DMS 273 (cell line): ENCODE data around the gene SHF.
"Not testable (repeated sequence)": the region's sequence is repeated elsewhere in the genome, so short reads cannot be mapped to it uniquely, and the experiment has no call there.

Source experiments
- DNase-seq: peaks from one replicate; lab custom pipeline; 2025; ENCODE audit not compliant: unreplicated experiment; lab: John Stamatoyannopoulos, UW

Gene SHF

DNA sequence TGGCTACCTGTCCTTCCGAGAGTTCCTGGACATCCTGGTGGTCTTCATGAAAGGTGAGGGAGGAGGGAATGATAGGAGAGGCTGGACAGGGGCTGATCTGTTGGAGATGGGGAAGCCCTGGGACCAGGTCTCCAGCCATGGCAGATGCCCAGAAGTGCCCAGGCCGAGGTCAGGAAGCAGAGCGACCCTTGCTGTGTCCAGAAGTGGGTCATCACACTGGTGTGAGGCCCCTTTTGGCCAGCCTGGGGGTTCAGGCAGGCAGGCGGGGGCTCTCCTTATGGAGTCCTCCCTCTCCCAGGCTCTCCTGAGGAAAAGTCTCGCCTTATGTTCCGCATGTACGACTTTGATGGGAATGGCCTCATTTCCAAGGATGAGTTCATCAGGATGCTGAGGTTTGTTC, 40.2 kb downstream of the SHF start:
- no peak for DNase-seq

DNA sequence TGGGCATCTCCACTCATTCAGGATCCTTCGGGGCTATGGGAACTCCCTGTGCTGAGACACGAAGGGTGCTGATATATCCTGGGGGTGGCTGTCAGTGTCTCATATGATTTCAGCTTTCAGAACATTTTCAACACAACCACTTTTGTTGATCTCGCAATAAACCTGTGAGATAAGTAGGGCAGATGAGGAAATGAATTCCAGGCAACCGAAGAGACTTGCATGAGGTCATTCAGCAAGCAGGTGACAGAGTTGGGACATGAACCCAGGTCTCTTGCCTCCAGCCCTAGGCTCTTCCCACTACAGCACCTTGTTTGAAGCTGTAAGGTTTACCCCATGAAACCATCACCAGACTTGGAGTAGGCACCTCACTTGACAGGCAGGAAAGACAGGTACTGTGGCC, 41.4 kb downstream of the SHF start:
- no peak for DNase-seq

- no peak for DNase-seq
These were observed 43.0 kb downstream of the SHF start for GRCh38 chr15:45144775-45145174.

DNA sequence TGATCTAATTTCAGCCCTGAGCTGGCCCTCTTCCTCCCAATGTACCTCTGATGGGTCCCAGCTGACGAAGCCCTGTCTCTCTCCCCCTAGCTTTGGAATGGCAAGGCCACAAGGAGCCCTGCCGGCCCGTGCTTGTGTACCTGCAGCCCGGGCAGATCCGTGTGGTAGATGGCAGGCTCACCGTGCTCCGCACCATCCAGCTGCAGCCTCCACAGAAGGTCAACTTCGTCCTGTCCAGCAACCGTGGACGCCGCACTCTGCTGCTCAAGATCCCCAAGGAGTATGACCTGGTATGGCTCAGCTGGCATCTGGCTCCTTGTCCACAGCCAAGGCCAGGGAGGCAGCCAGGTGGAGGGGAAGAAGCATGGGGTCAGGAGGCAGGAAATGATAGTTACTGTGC, 43.8 kb downstream of the SHF start:
- no peak for DNase-seq

GRCh38 chr15:45143056-45143455, 44.7 kb downstream of the SHF start:
- DNase-seq = no peak

- DNase-seq = no peak
These were observed 46.4 kb downstream of the SHF start for GRCh38 chr15:45141386-45141785.

DNA sequence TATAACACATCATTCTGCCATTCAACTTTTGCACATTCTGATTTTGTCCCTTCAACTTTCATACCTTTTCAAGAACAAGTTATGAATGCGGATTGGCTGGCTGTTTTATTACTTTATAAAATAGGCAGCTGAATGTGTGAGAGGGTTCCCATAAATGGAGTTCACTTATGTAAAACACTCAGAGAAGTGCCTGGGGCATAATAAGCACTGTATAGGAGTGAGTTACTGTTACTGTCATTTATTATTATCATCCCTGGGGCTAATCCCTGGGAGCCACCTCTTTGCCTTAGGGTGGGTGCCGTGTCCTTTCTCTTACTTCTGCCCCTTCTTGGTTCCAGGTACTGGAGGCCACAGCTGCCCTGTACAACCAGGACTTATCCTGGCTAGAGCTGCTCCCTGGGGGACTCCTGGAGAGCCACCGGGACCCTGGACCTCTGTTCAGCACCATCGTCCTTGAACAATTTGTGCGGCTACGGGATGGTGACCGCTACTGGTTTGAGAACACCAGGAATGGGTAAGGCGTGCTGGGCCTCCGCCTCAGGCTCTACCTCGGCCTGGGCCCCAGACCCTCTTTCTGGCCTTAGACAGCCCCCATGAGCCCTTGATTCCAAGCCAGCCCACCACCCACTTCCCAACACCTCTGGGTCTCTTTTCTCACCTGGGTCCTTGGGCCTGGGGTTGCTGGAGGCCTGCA, 47.1 kb downstream of the SHF start:
- no peak for DNase-seq

GRCh38 chr15:45139770-45140169, 48.0 kb downstream of the SHF start:
- DNase-seq = no peak

- no peak for DNase-seq
These were observed 48.7 kb downstream of the SHF start for GRCh38 chr15:45138814-45139765.

DNA sequence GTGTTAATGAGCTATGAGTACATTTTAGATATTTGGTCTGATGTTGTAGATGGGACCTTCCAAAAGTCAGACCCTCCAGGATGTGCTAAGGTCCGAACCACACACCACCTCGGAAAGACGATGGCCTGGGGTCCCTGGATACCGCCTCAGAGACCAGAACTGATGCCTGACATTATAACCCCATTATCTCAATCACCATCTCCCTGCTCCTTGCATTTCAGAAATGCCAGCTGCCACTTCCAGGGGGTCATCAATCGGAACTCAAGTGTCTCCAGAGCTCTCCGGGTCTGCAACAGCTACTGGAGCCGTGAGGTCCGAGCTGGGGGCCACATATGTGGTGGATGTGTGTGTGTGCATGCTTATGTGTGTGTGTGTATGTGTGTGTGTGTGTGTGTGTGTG, 50.1 kb downstream of the SHF start:
- no peak for DNase-seq

- DNase-seq = no peak
These were observed 51.4 kb downstream of the SHF start for GRCh38 chr15:45136378-45136764.

DNA sequence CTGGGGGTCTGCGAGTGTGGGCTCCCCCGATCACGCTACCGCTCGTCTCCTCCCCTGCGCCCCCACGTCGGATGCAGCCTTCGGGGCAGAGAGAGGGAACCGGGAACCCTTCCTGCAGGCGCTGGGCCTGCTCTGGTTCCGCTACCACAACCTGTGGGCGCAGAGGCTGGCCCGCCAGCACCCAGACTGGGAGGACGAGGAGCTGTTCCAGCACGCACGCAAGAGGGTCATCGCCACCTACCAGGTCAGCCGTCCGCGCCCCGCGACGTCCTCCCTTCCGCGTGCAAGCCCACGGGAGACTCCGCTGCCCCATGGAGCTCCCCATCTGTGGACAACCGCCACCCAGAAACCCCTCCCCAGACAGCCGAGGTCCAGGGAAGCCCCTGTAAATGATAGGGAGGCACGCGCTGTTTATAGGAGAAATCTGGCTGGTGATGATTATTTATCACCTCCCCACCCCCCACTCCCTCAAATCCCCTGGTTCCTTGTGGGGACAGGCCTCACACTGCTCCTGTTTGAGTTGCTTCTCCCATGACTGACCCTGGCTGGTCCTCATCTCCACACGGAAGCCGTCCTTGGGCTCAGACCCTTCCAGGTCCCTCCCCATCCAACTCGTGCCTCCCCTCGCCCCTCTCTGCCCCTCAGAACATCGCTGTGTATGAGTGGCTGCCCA, 51.9 kb downstream of the SHF start:
- DNase-seq = not testable (repeated sequence)

DNA sequence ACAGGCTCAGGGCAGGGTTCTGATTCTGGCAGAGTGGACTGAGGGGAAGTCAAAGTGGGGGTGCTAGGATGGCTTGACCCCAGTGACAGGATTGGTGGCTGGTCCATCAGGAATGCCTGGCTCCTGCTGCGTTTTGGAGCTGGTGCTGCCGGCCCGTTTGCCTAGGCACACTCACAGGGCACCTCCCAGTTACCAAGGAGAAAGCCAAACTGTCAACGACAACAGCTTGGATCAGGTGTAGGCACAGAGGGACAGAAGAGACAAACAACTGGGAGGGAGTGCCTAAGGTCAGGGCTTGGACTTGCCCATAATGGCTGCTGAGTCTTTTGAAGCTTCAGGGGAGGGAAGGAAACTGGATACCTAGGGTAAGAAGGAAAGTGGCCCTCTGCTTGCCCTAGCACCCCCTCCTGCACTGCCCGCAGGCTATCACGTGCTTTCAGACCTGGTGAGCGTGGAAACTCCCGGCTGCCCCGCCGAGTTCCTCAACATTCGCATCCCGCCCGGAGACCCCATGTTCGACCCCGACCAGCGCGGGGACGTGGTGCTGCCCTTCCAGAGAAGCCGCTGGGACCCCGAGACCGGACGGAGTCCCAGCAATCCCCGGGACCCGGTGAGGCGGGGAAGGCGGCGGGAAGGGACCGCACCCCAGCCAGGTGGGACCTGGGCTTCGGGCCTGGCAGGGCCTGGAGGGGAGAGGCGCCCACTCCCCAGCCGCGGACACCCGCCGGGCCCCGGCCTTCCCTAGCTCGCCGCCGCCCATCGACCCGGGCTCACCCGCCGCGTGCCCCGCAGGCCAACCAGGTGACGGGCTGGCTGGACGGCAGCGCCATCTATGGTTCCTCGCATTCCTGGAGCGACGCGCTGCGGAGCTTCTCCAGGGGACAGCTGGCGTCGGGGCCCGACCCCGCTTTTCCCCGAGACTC, 52.8 kb downstream of the SHF start:
- DNase-seq = peak; percentile 36

DNA sequence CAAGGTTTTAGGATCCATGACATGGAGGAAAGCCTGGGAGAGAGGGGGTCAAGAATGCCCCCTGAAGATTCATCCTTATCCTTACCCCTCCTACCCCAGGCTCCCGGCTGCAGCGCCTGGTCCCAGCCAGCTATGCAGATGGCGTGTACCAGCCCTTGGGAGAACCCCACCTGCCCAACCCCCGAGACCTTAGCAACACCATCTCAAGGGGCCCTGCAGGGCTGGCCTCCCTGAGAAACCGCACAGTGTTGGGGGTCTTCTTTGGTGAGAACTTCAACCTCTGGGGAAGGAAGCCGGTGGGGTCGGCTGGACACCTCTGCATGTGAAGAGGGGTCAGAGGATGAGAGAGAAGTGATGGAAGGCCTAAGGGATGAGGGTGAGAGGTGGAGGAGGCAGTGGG, 53.7 kb downstream of the SHF start:
- no peak for DNase-seq

DNA sequence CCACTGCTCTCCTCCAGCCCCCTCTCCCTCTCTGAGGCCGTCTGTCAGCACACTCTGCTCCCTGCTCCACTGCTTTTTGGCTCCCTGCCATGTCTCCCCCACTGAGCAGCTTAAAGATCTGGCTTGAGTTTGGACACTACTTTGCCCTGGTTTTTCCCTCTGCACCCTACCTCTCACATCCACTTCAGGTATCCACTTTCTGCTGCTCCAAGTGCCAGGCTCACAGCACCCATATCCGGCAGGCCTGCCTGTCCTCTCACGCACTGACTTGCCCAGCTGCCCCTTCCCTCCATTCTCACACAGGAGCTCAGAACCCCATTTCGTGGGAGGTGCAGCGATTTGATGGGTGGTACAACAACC, 54.2 kb downstream of the SHF start:
- DNase-seq = peak; percentile 54

DNA sequence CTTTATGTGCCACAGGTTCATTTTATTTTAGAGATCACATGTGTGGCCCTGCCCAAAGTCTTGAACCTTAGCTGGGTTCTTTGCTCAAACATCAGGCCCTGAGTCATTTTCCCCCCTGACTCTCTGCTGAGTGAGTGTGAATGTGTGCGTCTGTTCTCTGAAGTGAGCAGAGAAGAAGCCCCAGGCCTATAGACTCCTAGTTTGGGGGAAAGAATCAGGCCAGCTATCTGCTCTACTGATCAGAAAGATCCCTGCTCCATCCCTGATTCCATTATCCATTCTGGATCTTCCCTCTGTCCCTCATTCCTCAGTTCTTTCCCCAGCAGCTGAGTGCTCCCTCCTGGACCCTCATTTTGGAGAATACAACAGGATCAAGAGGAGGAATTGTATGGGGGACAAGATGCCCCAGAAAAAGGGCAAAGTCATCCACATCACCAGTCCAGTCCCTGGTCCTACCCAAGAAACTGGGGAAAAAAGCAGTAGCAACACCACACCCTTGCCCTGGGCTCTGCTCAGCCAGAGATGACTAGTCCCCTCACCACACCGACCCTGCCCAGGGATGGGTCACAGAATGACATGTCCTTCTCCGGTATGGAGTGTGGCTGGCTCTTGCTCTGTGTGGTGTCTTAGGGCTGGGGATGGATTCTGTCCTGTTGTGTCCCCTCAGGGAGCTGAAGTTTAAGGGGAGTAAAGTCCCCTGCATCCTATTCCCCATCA, 54.8 kb downstream of the SHF start:
- no peak for DNase-seq

GRCh38 chr15:45131510-45131909, 56.3 kb downstream of the SHF start:
- no peak for DNase-seq

GRCh38 chr15:45130291-45131000, 57.3 kb downstream of the SHF start:
- DNase-seq = no peak

DNA sequence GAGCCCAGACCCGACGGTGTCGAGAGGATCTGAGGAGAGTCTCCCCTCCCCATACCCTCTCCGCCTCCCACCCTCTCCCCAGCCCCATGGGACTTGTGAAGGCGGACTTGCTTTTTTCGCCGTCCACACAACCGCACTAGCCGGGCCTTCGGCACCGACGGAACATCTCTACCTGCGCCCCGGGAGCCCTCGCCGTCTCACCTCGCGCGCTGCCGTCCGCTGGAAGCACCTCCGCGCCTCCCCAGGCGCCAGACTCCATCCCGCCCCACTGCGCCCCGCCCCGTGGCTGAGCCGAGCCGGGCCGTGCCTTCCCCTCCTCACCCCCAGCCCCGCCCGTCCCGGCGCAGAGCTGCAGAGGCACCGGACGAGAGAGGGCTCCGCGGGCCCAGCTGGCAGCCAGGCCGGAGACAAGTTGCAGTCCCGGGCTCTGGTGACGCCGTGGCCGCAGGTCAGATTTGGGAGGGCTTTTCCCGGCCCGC, 58.1 kb downstream of the SHF start, which contains the start of the genes DUOX1 and DUOXA1:
Gene DUOX1 (plus strand): TSS at position 344 of the 479 bp plus-strand sequence. CDS start 1,973 bp downstream, outside the sequence.
Gene DUOXA1 (minus strand): TSS at position 229 of the 479 bp plus-strand sequence. CDS start 6,865 bp downstream, outside the sequence.
- DNase-seq = peak; percentile 56
